Esophagus muscularis mucosa (tissue), 4 donors: ENCODE measurements around the gene ADAMTS16. TPM values are rescaled to one million over a fixed set of nuclear protein-coding genes. Genes with fewer than 3 reads are reported as not detected.

ENCODE experiments used
- DNase-seq: peaks from one replicate; pipeline ENCODE4 v3.0.0-alpha.2; 2017; ENCODE audit errors: extremely low spot score
- H3K27ac ChIP-seq, 4 donors: fragments of 200-600 bp; sonication (generic); replicated peaks in 1 of 4; 1 replicate in 3 of 4; 2 replicates in 1 of 4; pipeline ENCODE4 v1.5.1; 2016 to 2019; ENCODE audit warnings: mild to moderate bottlenecking in 1 of 4
- H3K27me3 ChIP-seq, 4 donors: fragments of 200-600 bp; sonication (generic); one replicate each; pipeline versions ENCODE4 v1.5.1 to v1.6.0; 2016 to 2019
- H3K36me3 ChIP-seq, 4 donors: fragments of 200-600 bp; sonication (generic); one replicate each; pipeline ENCODE4 v1.5.1; 2016 to 2019
- H3K4me1 ChIP-seq, 4 donors: fragments of 200-600 bp; sonication (generic); one replicate each; pipeline ENCODE4 v1.5.1; 2016 to 2019
- H3K4me3 ChIP-seq, 4 donors: fragments of 200-600 bp; sonication (generic); 1 replicate in 2 of 4; 2 replicates in 2 of 4; pipeline ENCODE4 v1.5.1; 2016 to 2019; ENCODE audit warnings: mild to moderate bottlenecking in 4 of 4, moderate library complexity in 1 of 4
- H3K9me3 ChIP-seq, 4 donors: fragments of 200-600 bp; sonication (generic); 1 replicate in 3 of 4; 2 replicates in 1 of 4; pipeline ENCODE4 v1.5.1; 2016 to 2019
- CTCF ChIP-seq, 3 experiments: fragments of 200-600 bp in 2 of 3; fragments of 450-650 bp in 1 of 3; sonication (generic) in 2 of 3; IDR thresholded peaks; one replicate each; pipeline ENCODE4 v1.5.1; 2017 to 2019; ENCODE audit warnings: antibody characterized with exemption in 3 of 3, mild to moderate bottlenecking in 2 of 3, moderate library complexity in 1 of 3
- EP300 ChIP-seq: sonication (generic); formaldehyde crosslinking; IDR thresholded peaks from one replicate; pipeline ENCODE4 v1.6.1; 2017; ENCODE audit warnings: antibody characterized with exemption
- POLR2A ChIP-seq: fragments of 450-650 bp; IDR thresholded peaks from one replicate; pipeline ENCODE4 v1.6.1; 2017; ENCODE audit warnings: antibody characterized with exemption, moderate library complexity, mild to moderate bottlenecking, low read depth
- POLR2AphosphoS5 ChIP-seq, 2 donors: sonication (generic); formaldehyde crosslinking; IDR thresholded peaks; one replicate each; pipeline ENCODE4 v1.6.1; 2017; ENCODE audit warnings: antibody characterized with exemption in 2 of 2
- whole genome bisulfite sequencing: methylation state at CpG from one replicate; pipeline ENCODE4 v1.1.5; 2018; 5-methylcytosine and 5-hydroxymethylcytosine counted together
- intact Hi-C: fragments of 100-400 bp; cut with DNase I; formaldehyde crosslinking; loops from one replicate; pipeline ENCODE4 v1.15.1; 2023
- total RNA-seq, 4 donors: library from RNA; depleted of rRNA; stranded (reverse); fragments of >200 nt; gene quantifications; one replicate each; pipeline versions ENCODE4 v1.1.0 to v1.2.1, GENCODE V29; 2016

The ADAMTS16 gene
- total RNA-seq, 4 donors from 2014 or later = 0.42 to 1.1 (median 0.50) TPM; not detected in 1

GRCh38 chr5:5342784-5343183, 202.7 kb downstream of the ADAMTS16 start:
- Histone ChIP-seq H3K27ac (no peak overlapping the region), H3K9me3 (no peaks in the 10 kb centered on the region), H3K27me3 (no peaks in the 10 kb centered on the region), H3K4me1 (peaks cover 0 to 22% (median 14%) of the 10 kb centered on the region in 4 donors), H3K36me3 (no peaks in the 10 kb centered on the region), H3K4me3 (no peak overlapping the region)
- TF ChIP-seq CTCF (IDR thresholded peaks at IDR 0.05) (no peak), EP300 (no peak), POLR2A (no peak), POLR2AphosphoS5 (IDR thresholded peaks at IDR 0.05) (no peak)
- intact Hi-C loops = no loop called here
- no peak for DNase-seq

GRCh38 chr5:5343568-5343967, 203.4 kb downstream of the ADAMTS16 start:
- whole genome bisulfite sequencing = 88% methylated on average over 6 of the region's 6 CpGs
- H3K4me1 ChIP-seq = peaks cover 0 to 22% (median 14%) of the 10 kb centered on the region in 4 donors
- no peak overlapping the region for H3K27ac ChIP-seq
- TF ChIP-seq EP300 (no peak), CTCF (IDR thresholded peaks at IDR 0.05) (no peak), POLR2A (no peak), POLR2AphosphoS5 (IDR thresholded peaks at IDR 0.05) (no peak)
- intact Hi-C loops = no loop called here
- no peaks in the 10 kb centered on the region for H3K9me3 ChIP-seq
- no peaks in the 10 kb centered on the region for H3K36me3 ChIP-seq
- no peaks in the 10 kb centered on the region for H3K27me3 ChIP-seq
- DNase-seq = no peak
- H3K4me3 ChIP-seq = no peak overlapping the region

- Histone ChIP-seq H3K27ac (no peak overlapping the region), H3K4me3 (no peak overlapping the region), H3K36me3 (no peaks in the 10 kb centered on the region), H3K9me3 (no peaks in the 10 kb centered on the region), H3K27me3 (no peaks in the 10 kb centered on the region), H3K4me1 (peaks cover 0 to 22% (median 14%) of the 10 kb centered on the region in 4 donors)
- intact Hi-C loops = no loop called here
- WGBS = 62% methylated on average over 4 of the region's 4 CpGs
- no peak for TF ChIP-seq POLR2A
- no peak for TF ChIP-seq POLR2AphosphoS5 (IDR thresholded peaks at IDR 0.05)
- TF ChIP-seq EP300 = no peak
- no peak for DNase-seq
Measured at GRCh38 chr5:5344051-5344571, 204.0 kb downstream of the ADAMTS16 start.

- no peak for TF ChIP-seq CTCF (IDR thresholded peaks at IDR 0.05)
- TF ChIP-seq EP300 = no peak
- no peak for TF ChIP-seq POLR2AphosphoS5 (IDR thresholded peaks at IDR 0.05)
- no peak for TF ChIP-seq POLR2A
- Histone ChIP-seq H3K27ac (no peak overlapping the region), H3K27me3 (no peaks in the 10 kb centered on the region), H3K36me3 (no peaks in the 10 kb centered on the region), H3K9me3 (no peaks in the 10 kb centered on the region), H3K4me3 (no peak overlapping the region), H3K4me1 (peaks cover 0 to 22% (median 14%) of the 10 kb centered on the region in 4 donors)
- no peak for DNase-seq
- WGBS = 55% methylated on average over 5 of the region's 5 CpGs
- intact Hi-C loops = no loop called here
Measured at GRCh38 chr5:5344606-5345005, 204.5 kb downstream of the ADAMTS16 start.

GRCh38 chr5:5347442-5347841, 207.3 kb downstream of the ADAMTS16 start:
- Histone ChIP-seq H3K27ac (no peak overlapping the region), H3K27me3 (no peaks in the 10 kb centered on the region), H3K36me3 (no peaks in the 10 kb centered on the region), H3K9me3 (no peaks in the 10 kb centered on the region), H3K4me3 (no peak overlapping the region), H3K4me1 (peaks cover 0 to 22% (median 9%) of the 10 kb centered on the region in 4 donors)
- WGBS = 89% methylated on average over 7 of the region's 7 CpGs
- intact Hi-C loops = no loop called here
- no peak for TF ChIP-seq POLR2AphosphoS5 (IDR thresholded peaks at IDR 0.05)
- TF ChIP-seq POLR2A = no peak
- no peak for TF ChIP-seq EP300
- no peak for TF ChIP-seq CTCF (IDR thresholded peaks at IDR 0.05)
- no peak for DNase-seq
